NOMO-1 treated with DMSO at 0.1 percent for 48 hours (cell line): ENCODE data around the gene ZNF722.
"Not testable (repeated sequence)": the region's sequence is repeated elsewhere in the genome, so short reads cannot be mapped to it uniquely, and the experiment has no call there.

ENCODE experiments used
- DNase-seq: peaks from one replicate; lab custom pipeline; 2025; ENCODE audit not compliant: unreplicated experiment; lab: John Stamatoyannopoulos, UW

The ZNF722 gene

DNA sequence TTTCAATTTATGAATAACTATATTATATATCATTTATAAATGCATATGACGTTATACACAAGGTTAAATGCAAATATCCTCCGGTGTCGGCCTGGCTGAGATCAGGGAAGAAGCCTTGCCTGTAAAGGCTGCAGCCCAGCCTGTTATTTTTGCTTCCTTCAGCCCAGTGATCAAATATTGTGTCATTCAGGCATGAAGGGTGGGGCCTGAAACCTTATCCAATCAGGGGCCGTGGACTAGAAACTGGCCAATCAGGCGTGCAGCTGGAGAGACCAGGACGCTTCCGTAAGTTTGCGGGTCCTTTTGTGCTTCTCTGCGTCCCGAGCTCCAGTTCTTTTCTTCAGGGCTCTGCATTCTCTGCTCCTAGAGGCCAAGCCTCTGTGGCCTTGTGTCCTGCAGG is at the start of gene ZNF722:
TSS of gene ZNF722 (plus strand) at position 301 of the 400 bp plus-strand sequence. CDS start 113 bp downstream, outside the sequence.
- no peak for DNase-seq

DNA sequence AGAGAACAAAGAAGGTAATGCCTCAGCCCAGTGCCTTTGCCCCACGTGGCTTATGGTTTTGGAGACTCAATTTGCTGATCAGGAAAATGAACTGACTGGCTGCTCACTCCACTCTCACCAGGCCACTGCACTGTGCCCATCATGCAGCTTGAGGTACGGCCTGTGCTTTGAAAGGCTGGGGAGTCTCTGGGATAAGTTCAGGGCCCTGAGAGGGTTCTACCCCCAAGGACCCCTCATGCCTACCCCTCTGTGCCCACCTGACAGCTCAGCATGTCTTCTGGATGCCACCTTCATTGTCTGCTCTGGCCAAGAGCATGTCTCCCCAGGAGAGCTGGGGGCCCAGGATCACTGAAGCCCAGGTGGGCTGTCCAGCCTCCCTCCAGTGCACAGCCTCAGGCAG is 45.5 kb upstream of the ZNF722 start:
- no peak for DNase-seq

DNA sequence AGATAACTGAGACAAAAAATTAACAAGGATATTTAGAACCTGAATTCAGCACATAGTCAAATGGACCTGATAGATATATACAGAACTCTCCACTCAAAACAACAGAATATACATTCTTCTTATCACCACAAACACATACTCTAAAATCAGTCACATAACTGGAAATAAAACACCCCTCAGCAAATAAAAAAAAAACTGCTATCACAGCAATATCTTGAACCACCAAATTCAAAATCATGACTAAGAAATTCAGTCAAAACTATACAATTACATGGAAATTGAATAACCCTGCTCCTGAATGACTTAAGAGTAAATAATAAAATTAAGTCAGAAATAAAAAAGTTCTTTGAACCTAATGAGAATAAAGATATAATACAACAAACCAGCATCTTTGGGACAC is 30.0 kb upstream of the ZNF722 start:
- DNase-seq, result no peak

DNA sequence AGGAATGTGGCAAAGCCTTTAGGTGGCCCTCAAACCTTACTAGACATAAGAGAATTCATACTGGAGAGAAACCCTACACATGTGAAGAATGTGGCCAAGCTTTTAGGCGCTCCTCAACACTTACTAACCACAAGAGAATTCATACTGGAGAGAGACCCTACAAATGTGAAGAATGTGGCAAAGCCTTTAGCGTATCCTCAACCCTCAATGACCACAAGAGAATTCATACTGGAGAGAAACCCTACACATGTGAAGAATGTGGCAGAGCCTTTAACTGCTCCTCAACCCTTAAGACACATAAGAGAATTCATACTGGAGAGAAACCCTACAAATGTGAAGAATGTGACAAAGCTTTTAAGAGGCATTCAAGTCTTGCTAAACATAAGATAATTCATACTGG is 16.8 kb downstream of the ZNF722 start:
- not testable (repeated sequence) for DNase-seq

DNA sequence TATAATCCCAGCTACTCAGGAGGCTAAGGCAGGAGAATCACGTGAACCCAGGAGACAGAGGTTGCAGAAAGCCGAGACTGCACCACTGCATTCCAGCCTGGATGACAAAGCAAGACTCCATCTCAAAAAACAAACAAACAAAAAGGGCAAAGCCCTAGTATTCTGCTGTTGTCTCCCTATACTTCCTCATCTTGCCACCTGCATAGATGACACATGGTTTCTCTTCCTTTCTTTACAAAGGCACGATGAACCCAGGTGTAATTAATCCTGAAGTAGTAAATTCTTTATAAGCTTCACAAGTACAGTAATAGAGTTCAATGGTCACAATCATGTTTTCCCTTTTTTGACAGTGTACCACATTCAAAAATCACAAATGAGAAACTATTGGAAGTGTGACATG is 36.7 kb downstream of the ZNF722 start:
- DNase-seq, result no peak

DNA sequence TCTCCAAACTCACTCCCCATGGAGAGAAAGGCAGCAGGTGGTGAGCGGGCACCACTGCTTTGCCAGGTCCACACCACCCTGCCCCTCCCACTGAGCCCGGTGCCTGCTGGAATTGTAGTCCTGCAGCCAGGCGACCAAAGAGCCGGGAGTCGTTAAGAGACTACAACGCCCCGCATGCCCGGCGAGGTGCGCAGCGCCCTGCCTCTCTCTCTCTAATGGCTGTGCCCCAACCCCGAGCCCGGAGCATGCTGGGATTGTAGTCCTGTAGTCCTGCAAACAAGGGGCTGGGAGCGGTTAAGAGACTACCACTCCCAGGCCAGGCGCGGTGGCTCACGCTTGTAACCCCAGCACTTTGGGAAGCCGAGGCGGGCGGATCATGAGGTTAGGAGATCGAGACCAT is 38.4 kb downstream of the ZNF722 start:
- no peak for DNase-seq

DNA sequence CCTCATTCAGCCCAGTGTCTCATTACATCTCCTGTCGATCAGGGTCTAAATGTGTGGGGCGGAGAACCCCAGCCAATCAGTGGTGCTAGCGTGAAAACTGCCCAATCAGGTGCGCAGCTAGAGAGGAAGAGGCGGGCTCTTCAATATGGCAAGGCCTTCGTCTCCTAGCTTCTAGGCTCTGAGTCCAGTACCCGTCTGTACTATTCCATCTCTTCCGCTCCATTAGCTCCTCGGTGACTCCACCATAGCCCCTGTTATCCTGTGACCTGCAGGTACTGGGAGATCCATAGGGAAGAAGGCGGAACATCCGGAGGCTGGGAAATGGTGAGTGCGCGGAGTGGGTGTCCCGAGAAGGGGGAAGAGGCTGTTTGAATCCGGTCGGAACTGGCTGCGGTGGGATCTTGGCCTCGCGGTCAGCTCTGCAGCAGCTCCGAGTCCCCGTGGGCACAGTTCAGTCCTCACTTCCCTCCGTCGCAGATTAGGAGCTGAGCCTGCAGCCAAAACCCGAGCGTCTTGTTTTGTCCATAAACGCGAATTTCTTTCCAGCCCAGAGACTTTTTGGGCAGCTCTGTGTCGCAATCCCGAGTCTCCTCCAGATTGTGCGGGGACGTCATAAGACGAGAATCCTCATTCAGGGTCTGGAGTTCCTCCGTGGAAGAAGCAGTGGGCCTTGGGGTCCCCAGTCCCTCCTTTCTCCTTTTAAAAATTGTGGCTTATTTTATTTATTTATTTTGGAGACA is 46.8 kb downstream of the ZNF722 start, which contains the start of gene ZNF727:
TSS of gene ZNF727 (plus strand) at position 134 of the 740 bp plus-strand sequence. CDS start at position 322, 188 bp downstream.
- DNase-seq, result no peak

DNA sequence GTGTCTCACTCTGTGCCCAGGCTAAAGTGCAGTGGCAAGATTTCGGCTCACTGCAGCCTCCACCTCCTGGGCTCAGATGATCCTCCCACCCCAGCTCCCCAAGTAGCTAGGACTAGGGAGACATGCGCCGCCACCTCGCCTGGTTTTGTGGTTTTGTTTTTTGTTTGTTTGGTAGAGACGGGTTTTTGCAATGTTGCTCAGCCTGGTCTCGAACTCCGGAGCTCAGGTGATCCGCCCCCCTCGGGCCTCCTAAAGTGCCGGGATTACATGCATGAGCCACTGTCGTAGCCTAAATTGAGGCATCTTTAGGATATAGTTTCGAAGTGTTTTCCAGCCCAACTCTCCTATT is 47.4 kb downstream of the ZNF722 start:
- DNase-seq, result no peak
